HG02943 (cell line): ENCODE data around the gene PCTP.

Experiments used
- ATAC-seq: cut with Tn5 transposase; IDR thresholded peaks from one replicate; pipeline ENCODE4 v1.9.1; 2021; ENCODE audit warnings: mild to moderate bottlenecking, low read depth, moderate library complexity; ENCODE audit not compliant: unreplicated experiment

PCTP gene

GRCh38 chr17:55750750-55751657 lies at the start of gene PCTP:
TSS of gene PCTP (plus strand) at chr17:55751051. CDS start at chr17:55751104, 53 bp downstream.
- peak; percentile 99 for ATAC-seq

DNA sequence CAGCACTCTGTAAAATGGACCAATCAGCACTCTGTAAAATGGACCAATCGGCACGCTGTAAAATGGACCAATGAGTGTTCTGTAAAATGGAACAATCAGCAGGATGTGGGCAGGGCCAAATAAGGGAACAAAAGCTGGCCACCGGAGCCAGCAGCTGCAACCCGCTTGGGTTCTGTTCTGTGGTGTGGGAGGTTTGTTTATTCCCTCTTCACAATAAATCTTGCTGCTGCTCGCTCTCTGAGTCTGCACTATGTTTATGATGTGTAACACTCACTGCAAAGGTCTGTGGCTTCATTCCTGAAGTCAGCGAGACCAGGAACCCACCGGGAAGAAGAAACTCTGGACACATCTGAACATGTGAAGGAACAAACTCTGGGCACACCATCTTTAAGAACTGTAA lies 48.7 kb upstream of the PCTP start:
- no peak for ATAC-seq

- ATAC-seq = no peak
Measured at GRCh38 chr17:55704401-55704800, 46.5 kb upstream of the PCTP start.

DNA sequence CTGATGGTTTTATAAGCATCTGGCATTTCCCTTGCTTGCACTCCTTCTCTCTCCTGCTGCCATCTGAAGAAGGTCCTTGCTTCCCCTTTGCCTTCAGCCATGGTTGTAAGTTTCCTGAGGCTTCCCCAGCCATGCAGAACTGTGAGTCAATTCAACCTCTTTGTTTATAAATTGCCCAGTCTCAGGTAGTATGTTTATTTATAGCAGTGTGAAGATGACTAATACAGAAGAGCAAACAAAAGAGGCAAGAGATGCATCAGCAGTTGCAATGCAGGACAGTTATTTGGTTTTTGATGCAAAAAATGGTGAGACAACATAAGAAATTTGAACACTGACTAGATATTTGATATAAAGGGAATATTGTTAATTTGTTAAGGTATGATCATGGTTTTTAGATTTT lies 45.0 kb upstream of the PCTP start:
- ATAC-seq = no peak

GRCh38 chr17:55706808-55707773 lies 43.8 kb upstream of the PCTP start:
- ATAC-seq = no peak

DNA sequence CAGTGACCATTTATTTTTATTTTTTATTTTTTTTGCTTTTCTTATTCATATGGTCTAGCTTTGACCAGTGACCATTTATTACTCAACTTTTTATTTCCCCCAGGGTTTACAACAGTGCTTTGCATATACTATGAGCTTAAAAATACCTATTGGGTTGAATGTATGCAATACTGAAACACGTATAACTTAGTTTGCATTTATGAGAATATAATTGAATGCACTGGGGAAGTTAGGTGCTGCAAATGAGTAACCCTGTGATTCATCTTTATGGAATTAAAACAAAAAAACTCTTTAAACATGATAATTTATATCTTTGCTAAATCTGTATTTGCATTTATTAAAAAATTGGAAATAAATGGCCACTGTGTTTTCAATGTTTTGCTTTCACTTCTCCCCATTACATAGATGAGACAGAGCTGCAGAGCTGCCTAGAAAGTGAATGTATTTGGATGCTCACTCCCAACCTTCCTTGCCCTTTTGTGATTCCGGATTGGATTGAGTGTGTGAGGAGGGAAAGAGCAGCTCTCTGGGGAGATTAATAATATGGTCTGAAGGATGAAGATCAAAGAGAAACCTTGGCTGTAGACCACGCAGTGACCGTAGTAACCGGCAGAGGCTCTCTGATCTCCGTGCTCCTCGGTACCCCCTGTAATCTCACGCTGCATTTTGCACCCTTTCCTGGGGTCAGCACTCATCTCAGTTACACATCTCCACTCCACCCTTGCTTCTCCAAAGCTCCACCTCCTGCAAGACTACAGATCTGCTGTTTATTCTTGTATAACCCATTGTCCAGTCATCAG lies 42.5 kb upstream of the PCTP start:
- ATAC-seq = no peak

DNA sequence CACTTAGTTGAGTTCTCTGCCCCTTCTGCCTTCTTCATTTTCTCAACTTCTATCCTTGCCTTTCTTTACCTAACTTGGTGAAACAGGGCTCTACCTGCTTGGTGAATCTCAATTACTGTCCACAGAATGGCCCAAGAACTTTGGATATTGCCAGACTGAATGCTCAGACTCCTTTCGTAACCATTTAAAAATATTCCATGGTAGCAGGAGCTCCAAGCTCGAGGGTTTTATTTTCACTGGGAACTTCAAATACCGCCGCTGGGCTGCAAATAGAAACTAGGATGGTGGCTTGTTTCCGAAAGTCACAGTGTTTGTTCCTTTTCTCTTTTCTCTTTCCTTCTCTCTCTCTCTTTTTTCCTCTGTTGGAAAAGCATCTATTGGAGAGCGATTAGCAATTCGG lies 41.4 kb upstream of the PCTP start:
- no peak for ATAC-seq

GRCh38 chr17:55709984-55710383 lies 40.9 kb upstream of the PCTP start:
- no peak for ATAC-seq

GRCh38 chr17:55710410-55710809 lies 40.4 kb upstream of the PCTP start:
- ATAC-seq = no peak

- ATAC-seq = no peak
Measured at GRCh38 chr17:55710829-55711496, 39.9 kb upstream of the PCTP start.

GRCh38 chr17:55717432-55717831 lies 33.4 kb upstream of the PCTP start:
- no peak for ATAC-seq

GRCh38 chr17:55717898-55718735 lies 32.7 kb upstream of the PCTP start:
- no peak for ATAC-seq

DNA sequence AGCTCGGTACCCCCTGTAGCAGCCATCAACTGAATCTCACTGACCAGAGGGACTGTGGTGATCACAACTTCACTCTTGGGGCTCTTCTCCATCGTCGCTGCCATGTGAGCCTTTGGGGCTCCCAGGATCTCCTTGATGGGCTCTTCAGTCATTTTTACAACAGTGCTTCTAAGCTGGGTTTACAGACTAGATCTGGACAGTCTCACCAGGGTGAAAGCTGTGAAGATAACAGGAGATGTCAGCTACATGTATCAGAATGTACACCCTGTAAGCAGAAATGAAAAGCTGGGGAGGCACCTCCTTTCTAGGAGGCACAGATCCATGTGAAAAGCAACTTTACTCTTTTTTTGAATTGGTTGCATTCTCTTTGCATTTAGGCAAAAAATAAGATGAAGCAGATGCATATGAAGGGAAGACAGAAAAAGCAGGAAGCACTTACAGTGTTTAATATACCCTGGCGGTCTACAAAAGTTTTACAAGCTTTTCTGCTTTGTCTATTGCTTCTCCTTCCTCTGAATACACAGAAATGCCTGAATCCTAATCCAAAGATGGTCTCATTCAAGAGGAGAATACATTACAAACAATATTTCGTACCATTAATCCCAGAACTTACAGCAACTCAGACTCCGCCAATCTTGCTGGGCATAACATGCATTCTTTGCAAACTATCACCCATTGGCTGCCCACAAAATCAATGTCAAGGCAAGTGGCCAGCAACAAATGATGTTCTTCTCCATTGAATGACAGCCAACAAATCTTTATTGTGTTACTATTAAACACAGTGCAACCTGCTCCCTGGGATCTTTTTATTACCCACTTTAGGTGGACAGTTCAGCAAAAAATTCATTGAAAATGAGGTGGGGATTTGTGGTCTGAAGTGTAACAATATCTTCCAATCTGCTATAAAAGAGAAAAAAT lies 29.7 kb upstream of the PCTP start:
- no peak for ATAC-seq

GRCh38 chr17:55722016-55722736 lies 28.7 kb upstream of the PCTP start:
- no peak for ATAC-seq

DNA sequence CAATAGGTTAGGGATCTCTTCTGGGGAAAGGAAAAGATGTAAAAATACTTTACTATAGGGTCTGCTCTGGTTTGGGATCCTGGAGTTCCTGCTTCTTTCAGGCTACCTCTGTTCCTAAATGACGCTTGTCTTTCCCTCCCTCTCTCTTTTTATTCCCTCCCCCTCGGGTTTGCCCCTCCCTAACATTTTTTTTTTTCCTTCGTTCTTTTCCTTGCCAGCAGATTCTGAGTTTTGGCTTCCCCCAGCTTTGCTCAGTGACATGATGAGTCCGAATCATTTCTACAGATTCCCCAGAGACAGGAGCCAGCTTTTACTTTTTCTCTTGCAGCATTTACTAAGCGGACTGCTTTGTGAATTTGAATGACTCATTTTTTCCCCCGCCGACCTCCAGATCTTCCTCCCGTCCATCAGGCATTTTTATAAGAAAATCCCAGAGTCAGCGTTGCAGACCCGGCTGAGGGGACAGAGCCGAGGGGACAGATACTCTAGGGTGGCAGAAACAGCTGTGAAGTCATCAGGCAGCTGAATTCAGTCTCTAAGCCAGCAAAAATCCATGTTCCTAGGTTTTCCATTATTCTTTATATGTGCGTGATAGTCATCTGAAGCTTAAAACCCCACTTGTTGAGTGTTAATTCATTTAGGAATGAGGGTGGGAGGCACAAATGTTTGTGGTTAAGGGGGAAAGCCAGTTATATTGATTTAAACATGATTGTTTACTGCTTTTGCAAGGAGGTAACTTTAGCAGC lies 27.9 kb upstream of the PCTP start, which contains the start of gene TMEM100:
TSS of gene TMEM100 (minus strand) at position 123 of the 746 bp plus-strand sequence. CDS start 1,794 bp downstream, outside the sequence.
- no peak for ATAC-seq

GRCh38 chr17:55723488-55723848 lies 27.4 kb upstream of the PCTP start:
- ATAC-seq = no peak

GRCh38 chr17:55726440-55726839 lies 24.4 kb upstream of the PCTP start:
- no peak for ATAC-seq
